GM23248 (cell line): ENCODE results near the gene LOXHD1.

Source experiments
- EZH2 ChIP-seq: fragments of 200-600 bp; sonication (generic); IDR thresholded peaks from 2 replicates; pipeline ENCODE4 v1.6.1; 2018; ENCODE audit warnings: antibody characterized with exemption, mild to moderate bottlenecking; ENCODE audit not compliant: insufficient read depth, poor library complexity, severe bottlenecking
- EZH2phosphoT487 ChIP-seq: fragments of 200-600 bp; sonication (generic); IDR thresholded peaks from 2 replicates; pipeline ENCODE4 v1.6.1; 2018; ENCODE audit warnings: antibody characterized with exemption, moderate library complexity, mild to moderate bottlenecking, low read depth; ENCODE audit not compliant: insufficient read depth

DNA sequence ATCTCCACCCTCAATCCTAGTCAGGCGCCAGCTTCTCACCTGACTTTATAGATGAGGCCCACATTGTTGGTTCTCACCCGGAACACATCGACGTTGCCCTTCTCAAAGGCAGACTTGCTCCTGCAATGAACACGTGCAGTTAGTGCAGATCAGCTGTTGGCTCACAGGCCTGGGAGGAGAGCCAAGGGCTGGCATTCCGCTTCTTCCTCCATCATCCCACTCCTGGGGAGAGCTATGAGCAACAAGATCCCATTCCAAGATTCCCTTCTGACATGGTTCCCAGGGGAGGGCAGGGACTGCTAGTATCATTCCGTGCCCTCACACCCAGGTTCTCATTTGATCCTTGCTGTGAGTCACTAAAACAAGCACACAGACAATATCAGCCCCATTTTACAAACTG, 15.1 kb downstream of the LOXHD1 start:
- TF ChIP-seq EZH2phosphoT487, result no peak
- TF ChIP-seq EZH2, result no peak
